HG02884 (cell line): Measurements from ENCODE around the gene ARAF.
A peak's percentile ranks its signal among the peaks of the same experiment; 100 is the strongest.

Source experiments
- ATAC-seq: cut with Tn5 transposase; IDR thresholded peaks from one replicate; pipeline ENCODE4 v1.9.1; 2021; ENCODE audit warnings: mild to moderate bottlenecking, moderate library complexity; ENCODE audit not compliant: unreplicated experiment

The ARAF gene

DNA sequence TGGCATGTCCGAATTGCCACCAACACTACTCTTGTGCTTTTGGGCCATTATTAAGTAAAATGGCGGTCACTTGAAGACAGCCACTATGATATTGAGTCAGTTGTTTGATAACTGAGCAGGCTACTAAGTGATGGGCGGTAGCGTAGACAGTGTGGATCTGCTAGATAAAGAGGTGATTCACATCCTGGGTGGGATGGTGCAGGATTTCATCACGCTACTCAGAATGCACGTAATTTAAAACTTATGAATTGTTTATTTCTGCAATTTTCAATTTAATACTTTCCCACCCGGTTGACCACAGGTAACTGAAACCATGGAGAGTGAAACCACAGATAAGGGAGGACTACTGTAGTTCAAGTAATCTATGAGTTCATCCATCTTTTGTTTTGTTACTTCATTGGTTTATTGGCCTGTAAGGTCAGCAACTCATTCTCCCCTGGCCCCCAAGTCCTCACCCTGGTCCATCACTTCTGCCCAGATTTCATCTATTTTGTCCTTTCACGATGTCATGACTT, 2.9 kb downstream of the ARAF start:
- no peak for ATAC-seq

- no peak for ATAC-seq
These were observed 3.6 kb downstream of the ARAF start for GRCh38 chrX:47564438-47565085.

- ATAC-seq, result no peak
These were observed 5.8 kb downstream of the ARAF start for GRCh38 chrX:47566841-47567240.

DNA sequence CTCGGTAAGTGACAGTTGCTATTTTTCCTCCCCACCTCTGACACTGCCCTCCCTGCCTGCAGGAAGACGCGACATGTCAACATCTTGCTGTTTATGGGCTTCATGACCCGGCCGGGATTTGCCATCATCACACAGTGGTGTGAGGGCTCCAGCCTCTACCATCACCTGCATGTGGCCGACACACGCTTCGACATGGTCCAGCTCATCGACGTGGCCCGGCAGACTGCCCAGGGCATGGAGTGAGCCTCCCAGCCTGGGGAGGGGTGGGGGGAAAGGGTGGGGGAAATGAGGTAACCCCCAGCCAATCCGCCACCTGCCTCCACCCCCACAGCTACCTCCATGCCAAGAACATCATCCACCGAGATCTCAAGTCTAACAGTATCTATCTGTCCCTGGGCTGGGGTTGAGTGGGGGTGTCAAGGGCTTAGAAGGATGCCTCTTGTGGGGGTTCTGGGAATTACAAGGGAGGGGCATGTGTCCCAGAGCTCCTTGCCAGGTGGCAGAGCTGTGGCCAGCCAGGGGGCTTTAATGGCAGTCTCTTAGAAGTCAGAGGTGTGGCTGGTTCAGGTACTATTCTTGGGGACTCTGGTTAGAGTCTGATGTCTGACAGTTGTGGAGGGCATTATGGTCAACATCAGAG, 7.8 kb downstream of the ARAF start:
- no peak for ATAC-seq

DNA sequence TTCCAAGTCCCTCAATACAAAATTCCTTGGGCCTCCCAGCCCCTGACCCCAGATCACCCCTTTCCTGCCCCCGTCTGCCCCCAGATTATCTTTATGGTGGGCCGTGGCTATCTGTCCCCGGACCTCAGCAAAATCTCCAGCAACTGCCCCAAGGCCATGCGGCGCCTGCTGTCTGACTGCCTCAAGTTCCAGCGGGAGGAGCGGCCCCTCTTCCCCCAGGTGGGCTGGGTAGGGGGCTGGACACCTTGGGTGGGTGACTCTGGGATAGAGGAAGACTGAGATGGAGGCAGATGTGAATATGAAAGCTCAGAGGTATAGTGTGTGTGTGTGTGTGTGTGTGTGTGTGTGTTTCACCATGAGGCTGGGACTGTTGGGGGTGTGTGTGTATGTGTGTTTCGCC, 9.8 kb downstream of the ARAF start:
- no peak for ATAC-seq

GRCh38 chrX:47571215-47571614, 10.2 kb downstream of the ARAF start:
- no peak for ATAC-seq

GRCh38 chrX:47571896-47572295, 10.9 kb downstream of the ARAF start:
- ATAC-seq, result no peak

DNA sequence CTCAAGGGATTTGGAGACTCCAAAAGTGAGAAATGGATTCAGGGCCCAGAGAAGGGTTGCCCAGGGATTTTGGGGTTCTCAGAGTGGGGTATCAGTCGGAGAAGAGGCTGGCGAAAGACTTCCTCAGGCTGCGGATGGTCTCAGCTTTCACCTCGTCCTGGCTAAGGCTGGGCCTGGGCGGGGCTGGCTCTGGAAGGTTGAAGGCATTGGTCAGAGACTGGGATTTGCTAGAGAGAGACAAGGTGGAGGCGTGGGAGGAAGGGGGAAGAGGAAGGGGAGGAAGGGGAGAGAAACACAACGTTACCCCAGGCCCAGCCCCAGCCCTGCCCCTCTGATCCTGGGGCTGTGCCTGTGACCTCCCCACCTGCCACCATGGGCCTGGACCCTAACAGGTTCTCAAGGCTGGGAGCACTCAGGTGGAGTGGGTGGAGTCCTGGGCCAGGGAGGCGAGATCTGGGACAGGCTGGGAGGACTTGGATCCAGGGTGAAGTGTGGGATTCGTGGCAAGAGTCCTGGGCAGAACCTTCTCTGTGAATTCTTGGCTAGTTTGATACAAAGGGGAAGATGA, 11.9 kb downstream of the ARAF start:
- ATAC-seq, result no peak

DNA sequence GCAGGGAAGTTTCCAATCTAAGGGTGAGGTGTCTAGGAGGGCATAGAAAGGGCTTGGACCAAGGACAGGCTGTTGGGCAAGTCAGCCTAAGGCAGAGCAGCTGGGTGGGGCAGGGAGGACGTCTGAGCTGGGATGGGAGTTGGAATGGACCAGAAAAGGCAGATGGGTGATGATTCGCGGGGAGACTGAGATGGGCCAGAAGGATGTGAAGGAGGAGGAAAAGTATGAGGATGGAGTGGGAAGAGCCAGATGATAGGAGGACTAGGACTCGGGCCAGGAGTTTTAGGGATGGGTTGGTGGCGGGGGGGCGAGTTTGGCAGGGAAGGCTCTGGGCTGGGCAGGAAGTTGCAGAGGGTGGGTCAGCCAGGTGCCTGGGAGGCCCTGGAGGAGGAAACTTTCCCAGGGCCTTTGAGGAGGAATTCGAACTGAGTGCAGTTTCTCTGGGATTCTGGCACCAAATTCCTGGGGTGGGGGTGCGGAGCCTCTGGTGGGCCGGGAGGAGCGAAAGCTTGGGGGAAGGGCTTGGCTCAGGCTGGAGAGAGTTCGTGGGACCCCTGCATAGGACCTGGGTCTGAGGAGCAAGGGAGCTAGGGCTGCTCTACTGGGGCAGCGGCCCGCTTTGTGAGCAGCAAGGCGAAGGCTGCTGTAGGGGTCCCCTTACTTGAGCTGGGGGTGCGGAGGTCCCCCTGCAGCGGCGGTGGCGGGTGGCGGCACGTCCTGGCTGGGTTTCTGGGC, 12.5 kb downstream of the ARAF start:
- ATAC-seq, result no peak

DNA sequence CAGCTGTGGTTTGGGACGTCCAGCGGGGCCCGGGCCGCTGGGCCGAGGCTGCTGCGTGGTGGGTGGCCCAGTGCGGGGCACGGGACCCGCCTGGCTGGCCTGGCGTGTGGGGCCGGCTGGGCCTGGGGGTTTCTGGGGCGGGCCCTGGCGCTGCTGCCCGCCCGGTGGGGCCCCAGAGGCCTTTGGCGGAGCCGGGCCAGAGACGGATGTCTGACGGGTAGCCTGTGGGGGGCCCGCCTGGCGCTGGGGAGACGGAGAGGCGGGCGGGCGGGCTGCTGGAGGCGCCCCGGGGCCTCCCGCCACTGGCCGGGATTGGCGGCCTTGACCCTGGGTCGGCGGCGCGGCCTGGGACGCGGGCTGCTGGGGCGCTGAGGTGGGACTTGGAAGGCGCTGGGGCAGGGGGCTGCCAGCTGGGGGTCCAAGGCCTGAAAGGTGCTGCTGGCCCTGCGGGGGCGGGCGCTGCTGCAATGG, 13.1 kb downstream of the ARAF start:
- ATAC-seq, result no peak

- ATAC-seq, result no peak
These were observed 13.7 kb downstream of the ARAF start for GRCh38 chrX:47574547-47575301.

DNA sequence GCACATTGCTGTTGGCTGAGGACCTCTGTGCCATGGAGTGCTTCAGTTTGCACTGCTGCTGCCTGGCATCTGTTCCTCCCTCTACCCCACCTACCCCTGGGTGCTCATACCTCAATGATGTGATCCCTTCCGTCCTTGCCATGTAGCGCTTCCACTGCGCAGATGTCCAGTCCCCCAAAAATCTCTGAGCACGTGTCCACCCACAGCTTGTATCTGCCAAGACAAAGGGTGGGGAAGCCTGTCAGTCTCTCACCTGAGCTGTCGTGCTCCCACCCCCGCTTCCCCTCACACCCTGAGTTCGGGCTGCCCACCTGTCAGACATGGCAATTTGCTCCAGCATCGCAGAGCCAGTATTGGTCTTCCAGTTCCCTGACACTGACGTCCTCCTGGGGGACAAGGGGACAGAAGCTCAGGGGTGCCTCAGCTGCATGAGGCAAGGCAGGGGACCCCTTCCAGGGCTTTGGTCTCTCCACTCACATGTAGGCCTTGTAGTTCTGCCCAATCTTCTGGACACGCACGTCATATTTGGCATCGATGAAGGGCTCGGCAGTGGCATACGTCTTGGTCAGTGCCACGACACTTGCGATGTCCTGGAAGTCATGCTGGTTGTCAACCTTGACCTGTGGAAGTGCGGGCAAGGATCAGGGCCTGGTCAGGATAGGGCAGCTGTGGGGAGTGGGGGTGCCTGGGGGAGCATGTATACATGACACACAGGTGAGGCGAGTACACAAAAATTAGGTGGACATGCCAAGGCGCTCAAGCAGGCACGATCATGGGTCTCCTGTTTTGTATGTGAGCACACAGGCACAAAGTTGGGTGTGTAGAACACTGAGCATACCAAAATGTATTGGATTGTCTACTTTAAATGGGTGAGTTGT, 15.3 kb downstream of the ARAF start:
- no peak for ATAC-seq

- no peak for ATAC-seq
These were observed 16.4 kb downstream of the ARAF start for GRCh38 chrX:47577424-47577823.

- no peak for ATAC-seq
These were observed 16.9 kb downstream of the ARAF start for GRCh38 chrX:47577901-47578300.

- ATAC-seq, result no peak
These were observed 17.7 kb downstream of the ARAF start for GRCh38 chrX:47578692-47579091.

- ATAC-seq, result no peak
These were observed 18.5 kb downstream of the ARAF start for GRCh38 chrX:47579537-47579936.

DNA sequence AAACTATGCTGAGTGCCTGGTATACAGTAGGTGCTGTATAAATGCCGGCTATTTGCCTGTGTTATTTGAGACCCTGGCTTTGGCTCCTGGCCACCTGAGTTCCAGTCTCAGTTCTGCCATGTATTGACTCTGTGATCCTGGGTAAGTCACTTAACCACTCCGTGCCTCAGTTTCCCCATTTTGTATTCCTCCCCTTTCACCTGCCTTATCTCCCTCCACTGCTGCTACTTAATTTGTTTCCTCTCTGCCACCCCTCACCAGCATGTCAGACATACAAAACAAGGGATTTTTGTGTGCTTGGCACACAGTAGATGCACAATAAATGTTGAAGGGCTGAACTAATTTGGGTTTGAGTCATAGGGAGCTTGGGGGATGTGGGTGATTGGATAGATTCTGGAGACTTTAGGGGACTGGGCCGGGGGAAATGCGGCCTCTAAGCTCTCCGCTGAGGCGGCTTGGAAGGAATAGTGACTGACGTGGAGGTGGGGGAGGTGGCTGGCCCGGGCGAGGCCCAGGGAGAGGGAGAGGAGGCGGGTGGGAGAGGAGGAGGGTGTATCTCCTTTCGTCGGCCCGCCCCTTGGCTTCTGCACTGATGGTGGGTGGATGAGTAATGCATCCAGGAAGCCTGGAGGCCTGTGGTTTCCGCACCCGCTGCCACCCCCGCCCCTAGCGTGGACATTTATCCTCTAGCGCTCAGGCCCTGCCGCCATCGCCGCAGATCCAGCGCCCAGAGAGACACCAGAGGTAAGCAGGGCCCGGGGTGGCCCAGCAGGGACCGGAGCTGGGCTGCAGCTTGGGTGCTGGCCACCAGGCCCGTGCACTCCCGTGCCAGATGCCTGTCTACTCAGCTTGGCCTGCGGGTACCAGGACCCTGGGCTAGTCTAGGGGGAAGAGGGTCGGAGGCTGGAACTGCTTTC, 21.0 kb downstream of the ARAF start, which contains the start of gene TIMP1:
Gene TIMP1, plus strand, starts transcription at position 706 of the 917 bp plus-strand sequence. CDS start 980 bp downstream, outside the sequence.
- peak; percentile 86 for ATAC-seq

DNA sequence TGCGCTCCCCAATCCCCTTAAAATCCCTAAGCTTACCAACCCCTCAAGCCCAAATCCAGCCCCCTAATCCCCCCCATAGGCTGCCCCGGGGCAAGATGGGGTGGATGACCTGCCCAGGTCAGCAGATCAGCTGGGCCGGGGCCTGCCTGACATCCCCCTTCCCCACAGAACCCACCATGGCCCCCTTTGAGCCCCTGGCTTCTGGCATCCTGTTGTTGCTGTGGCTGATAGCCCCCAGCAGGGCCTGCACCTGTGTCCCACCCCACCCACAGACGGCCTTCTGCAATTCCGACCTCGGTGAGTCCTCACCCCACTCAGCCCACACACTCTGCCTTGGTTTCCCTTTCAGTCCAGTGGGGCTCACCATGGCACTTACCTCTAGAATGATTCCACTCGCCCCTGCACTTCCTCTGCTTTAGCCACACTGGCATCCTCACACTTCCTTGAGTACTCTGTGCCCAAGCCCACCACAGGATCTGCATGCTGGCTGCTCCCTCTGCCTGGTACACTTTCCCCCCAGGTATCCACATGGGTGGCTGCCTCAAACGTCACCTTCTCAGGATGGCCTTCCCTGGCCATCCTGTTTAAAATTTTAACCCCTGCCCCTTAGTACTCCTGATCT, 22.3 kb downstream of the ARAF start:
- ATAC-seq, result no peak
